Uterus (tissue), 2 donors: ENCODE measurements around the gene UBL5.

Experiments used
- POLR2A ChIP-seq, 2 donors: fragments of 450-650 bp; IDR thresholded peaks; one replicate each; pipeline ENCODE4 v1.6.1; 2016; ENCODE audit warnings: antibody characterized with exemption in 2 of 2, mild to moderate bottlenecking in 1 of 2, moderate library complexity in 1 of 2
- TF ChIP-seq, protein P1 (sequence below), 4 experiments: fragments of 200-600 bp in 2 of 4; fragments of 450-650 bp in 2 of 4; sonication (generic) in 2 of 4; IDR thresholded peaks; one replicate each; pipeline ENCODE4 v1.5.1; 2016 to 2019; ENCODE audit warnings: antibody characterized with exemption in 4 of 4, mild to moderate bottlenecking in 2 of 4, moderate library complexity in 1 of 4

DNA sequence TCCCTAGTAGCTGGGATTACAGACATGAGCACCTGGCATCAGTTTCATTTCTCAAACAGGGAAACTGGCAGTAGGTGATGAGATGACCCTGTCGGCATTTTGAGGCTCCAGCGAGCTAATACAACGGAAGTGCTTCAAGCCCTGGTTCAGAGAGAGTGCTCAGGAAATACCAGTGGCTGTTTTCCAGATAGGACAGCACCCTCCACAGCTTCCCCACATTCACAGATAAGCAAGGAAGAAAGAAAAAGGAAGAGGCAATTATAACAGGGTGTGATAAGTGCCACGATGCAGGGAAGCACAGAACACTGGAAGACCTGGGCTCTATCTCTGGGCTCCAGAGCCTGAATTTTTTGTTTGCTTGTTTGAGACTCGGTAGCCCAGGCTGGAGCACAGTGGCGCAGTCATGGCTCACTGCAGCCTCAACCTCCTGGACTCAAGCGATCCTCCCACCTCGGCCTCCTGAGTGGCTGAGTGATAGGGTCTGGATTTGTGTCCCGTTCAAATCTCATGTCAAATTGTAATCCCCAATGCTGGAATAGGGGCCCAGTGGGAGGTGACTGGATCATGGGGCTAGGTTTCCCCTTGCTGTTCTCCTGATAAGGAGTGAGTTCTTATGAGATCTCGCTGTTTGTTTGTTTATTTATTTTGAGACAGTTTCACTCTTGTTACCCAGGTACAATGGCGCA is 50.9 kb downstream of the UBL5 start:
- TF ChIP-seq, protein P1, sequence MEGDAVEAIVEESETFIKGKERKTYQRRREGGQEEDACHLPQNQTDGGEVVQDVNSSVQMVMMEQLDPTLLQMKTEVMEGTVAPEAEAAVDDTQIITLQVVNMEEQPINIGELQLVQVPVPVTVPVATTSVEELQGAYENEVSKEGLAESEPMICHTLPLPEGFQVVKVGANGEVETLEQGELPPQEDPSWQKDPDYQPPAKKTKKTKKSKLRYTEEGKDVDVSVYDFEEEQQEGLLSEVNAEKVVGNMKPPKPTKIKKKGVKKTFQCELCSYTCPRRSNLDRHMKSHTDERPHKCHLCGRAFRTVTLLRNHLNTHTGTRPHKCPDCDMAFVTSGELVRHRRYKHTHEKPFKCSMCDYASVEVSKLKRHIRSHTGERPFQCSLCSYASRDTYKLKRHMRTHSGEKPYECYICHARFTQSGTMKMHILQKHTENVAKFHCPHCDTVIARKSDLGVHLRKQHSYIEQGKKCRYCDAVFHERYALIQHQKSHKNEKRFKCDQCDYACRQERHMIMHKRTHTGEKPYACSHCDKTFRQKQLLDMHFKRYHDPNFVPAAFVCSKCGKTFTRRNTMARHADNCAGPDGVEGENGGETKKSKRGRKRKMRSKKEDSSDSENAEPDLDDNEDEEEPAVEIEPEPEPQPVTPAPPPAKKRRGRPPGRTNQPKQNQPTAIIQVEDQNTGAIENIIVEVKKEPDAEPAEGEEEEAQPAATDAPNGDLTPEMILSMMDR (IDR thresholded peaks at IDR 0.05) = no peak
- TF ChIP-seq POLR2A (IDR thresholded peaks at IDR 0.05) = no peak
